BJ (cell line): Measurements from ENCODE around the gene VLDLR. TPM values are rescaled to one million over a fixed set of nuclear protein-coding genes. Genes with fewer than 3 reads are reported as not detected.

ENCODE experiments used
- CTCF ChIA-PET: fragments of 350-600 bp; formaldehyde crosslinking; extraction: SDS; loops from one replicate; lab custom pipeline; 2021; ENCODE audit warnings: antibody characterized with exemption, inconsistent platforms; lab: Yijun Ruan, JAX
- POLR2A ChIA-PET: fragments of 300-600 bp; sonication (Branson Sonifier 250); formaldehyde crosslinking; extraction: SDS; loops from one replicate; lab custom pipeline; 2021; ENCODE audit warnings: antibody characterized with exemption; lab: Charles Lee
- DNase-seq: peaks from one replicate; pipeline ENCODE4 v3.0.0-alpha.2; 2011; ENCODE audit warnings: low read depth
- H3K27me3 ChIP-seq: 2 replicates; pipeline ENCODE4 v1.6.0; 2011; ENCODE audit warnings: low read length; ENCODE audit not compliant: control insufficient read depth, insufficient read depth
- H3K36me3 ChIP-seq: 2 replicates; pipeline ENCODE4 v1.5.1; 2011; ENCODE audit warnings: low read length; ENCODE audit not compliant: control insufficient read depth, insufficient read depth
- H3K4me3 ChIP-seq: 2 replicates; pipeline ENCODE4 v1.5.1; 2011; ENCODE audit warnings: low read depth, mild to moderate bottlenecking, control low read depth, low read length
- polyA plus RNA-seq: library from polyadenylated mRNA; depleted of rRNA; stranded (reverse); fragments of >200 nt; gene quantifications from 2 replicates; pipeline ENCODE4 v1.2.3, GENCODE V29; 2011
- TF ChIP-seq, protein P1 (sequence below): IDR thresholded peaks from 2 replicates; pipeline ENCODE4 v1.5.1; 2011; ENCODE audit warnings: low read depth, mild to moderate bottlenecking, control low read depth, inconsistent platforms, low read length, moderate library complexity; ENCODE audit not compliant: insufficient read depth

VLDLR gene
- polyA plus RNA-seq, 1 experiment = 34.4 TPM

DNA sequence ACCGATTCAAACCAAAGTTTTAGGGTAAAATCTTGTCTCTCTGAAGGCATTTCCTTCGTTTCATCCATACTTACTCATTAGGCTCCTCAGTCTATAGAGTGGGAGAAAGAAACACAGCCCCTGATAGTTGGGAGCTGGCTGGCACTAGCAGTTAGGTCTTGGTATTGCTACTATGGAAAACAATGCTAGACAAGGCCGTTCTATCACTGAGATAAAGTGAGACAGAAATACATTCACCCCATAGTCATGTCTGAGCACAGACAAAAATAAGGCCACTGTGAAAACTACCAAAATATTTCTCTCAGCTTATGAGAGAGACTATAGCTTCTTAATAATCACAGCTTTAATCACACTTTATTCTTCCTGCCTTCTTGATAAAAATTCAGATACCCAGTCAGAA, 67.0 kb downstream of the VLDLR start:
- no peaks in the 10 kb centered on the region for H3K27me3 ChIP-seq
- ChIA-PET POLR2A (interaction anchor here (0.7 kb wide), 1 partner anchor 66 kb away, joined by 3 read pairs; no protein-coding TSS in a partner anchor), CTCF (interaction anchor here (0.7 kb wide), 1 partner anchor 11 kb away, joined by 3 read pairs; no protein-coding TSS in a partner anchor)
- no peak for DNase-seq
- no peaks in the 10 kb centered on the region for H3K36me3 ChIP-seq
- TF ChIP-seq, protein P1, sequence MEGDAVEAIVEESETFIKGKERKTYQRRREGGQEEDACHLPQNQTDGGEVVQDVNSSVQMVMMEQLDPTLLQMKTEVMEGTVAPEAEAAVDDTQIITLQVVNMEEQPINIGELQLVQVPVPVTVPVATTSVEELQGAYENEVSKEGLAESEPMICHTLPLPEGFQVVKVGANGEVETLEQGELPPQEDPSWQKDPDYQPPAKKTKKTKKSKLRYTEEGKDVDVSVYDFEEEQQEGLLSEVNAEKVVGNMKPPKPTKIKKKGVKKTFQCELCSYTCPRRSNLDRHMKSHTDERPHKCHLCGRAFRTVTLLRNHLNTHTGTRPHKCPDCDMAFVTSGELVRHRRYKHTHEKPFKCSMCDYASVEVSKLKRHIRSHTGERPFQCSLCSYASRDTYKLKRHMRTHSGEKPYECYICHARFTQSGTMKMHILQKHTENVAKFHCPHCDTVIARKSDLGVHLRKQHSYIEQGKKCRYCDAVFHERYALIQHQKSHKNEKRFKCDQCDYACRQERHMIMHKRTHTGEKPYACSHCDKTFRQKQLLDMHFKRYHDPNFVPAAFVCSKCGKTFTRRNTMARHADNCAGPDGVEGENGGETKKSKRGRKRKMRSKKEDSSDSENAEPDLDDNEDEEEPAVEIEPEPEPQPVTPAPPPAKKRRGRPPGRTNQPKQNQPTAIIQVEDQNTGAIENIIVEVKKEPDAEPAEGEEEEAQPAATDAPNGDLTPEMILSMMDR = no peak
- H3K4me3 ChIP-seq = no peak overlapping the region

- ChIA-PET CTCF (interaction anchor here (1.3 kb wide), 1 partner anchor 17 kb away, joined by 3 read pairs; no protein-coding TSS in a partner anchor), POLR2A (no interaction called here)
- Histone ChIP-seq H3K27me3 (no peaks in the 10 kb centered on the region), H3K36me3 (no peaks in the 10 kb centered on the region), H3K4me3 (no peak overlapping the region)
- TF ChIP-seq, protein P1 = no peak
- DNase-seq = no peak
These were observed 69.6 kb downstream of the VLDLR start for GRCh38 chr9:2691212-2691611.

DNA sequence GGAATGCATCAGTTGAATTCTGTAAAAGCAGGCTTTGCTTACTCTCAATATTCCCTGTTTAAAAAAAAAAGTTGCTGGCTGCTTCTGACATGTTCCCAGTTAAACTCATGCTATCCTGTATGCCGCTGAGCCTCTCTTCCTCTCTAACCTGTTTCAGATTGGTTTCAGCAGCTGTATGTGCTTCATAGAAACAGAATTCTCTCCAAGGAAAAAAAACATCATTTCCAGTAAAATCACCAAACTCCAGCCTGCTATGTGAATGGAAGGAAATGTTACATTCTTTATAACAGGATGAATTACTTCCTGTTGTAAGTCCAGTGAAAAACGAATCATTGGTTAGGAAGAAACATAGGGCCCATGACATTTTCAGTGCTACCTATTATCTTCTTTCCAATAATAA, 70.0 kb downstream of the VLDLR start:
- H3K36me3 ChIP-seq = no peaks in the 10 kb centered on the region
- CTCF ChIA-PET = interaction anchor here (0.7 to 1.3 kb wide), 2 partner anchors 9 to 18 kb away, joined by 3 read pairs; no protein-coding TSS in a partner anchor
- no peak overlapping the region for H3K4me3 ChIP-seq
- H3K27me3 ChIP-seq = no peaks in the 10 kb centered on the region
- TF ChIP-seq, protein P1 = no peak
- DNase-seq = no peak
- POLR2A ChIA-PET = no interaction called here

- DNase-seq = no peak
- no peak overlapping the region for H3K4me3 ChIP-seq
- no peaks in the 10 kb centered on the region for H3K36me3 ChIP-seq
- H3K27me3 ChIP-seq = no peaks in the 10 kb centered on the region
- ChIA-PET POLR2A (no interaction called here), CTCF (interaction anchor here (0.9 to 1.3 kb wide), 2 partner anchors 35 kb away, joined by 3 to 5 read pairs; no protein-coding TSS in a partner anchor)
- TF ChIP-seq, protein P1 = no peak
These were observed 71.5 kb downstream of the VLDLR start for GRCh38 chr9:2693056-2693455.

GRCh38 chr9:2697492-2697891, 75.9 kb downstream of the VLDLR start:
- no peak overlapping the region for H3K4me3 ChIP-seq
- no peaks in the 10 kb centered on the region for H3K27me3 ChIP-seq
- no peaks in the 10 kb centered on the region for H3K36me3 ChIP-seq
- CTCF ChIA-PET = no interaction called here
- DNase-seq = no peak
- TF ChIP-seq, protein P1 = no peak
- POLR2A ChIA-PET = no interaction called here
